Measurements from ENCODE around the gene MPP2.

The MPP2 gene

DNA sequence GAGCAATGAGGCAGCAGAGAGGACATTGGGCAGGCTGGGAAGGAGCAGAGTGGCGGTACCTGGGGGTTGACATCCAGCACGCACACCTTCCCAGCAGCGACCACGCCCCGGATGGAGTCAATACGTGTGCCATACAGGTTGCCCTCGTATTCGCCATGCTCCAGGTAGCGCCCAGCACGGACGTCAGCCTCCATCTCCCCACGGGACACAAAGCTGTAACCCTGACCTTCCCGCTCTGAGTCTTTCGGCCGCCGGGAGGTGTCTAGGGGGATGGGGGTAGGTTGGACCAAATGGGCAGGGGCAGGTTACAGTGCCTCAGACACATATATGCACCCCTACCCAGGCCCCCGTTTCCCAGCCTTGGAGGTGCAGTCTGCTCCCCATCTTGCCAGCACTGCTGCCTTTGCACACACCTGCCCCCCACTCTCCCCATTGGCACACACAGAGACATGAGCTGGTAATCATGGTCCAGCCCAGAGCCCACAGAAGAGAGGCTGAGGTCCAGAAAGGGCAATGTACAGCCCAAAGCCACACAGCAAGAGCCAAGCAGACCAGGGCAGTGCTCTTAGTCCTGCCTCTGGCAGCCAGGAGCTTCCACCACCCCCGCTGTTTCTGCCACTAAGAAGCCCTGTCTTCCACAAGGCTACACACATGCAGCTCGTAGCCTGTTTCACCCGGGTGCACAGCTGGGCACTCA lies 27.5 kb downstream of the MPP2 start:
- no peaks in the 10 kb centered on the region for H4K20me1 ChIP-seq (ENCODE audit: insufficient read depth, low read length, poor library complexity, severe bottlenecking)
- H3K4me2 ChIP-seq (ENCODE audit: low read depth, low read length, poor library complexity, severe bottlenecking) = no peak overlapping the region
- H3K36me3 ChIP-seq (ENCODE audit: insufficient read depth, low read length) = peaks cover 7% of the 10 kb centered on the region; the same call in 1 of the 2 replicates
- TF ChIP-seq EZH2phosphoT487 (IDR thresholded peaks at IDR 0.05; ENCODE audit: borderline replicate concordance) = no peak
- TF ChIP-seq, protein P1, sequence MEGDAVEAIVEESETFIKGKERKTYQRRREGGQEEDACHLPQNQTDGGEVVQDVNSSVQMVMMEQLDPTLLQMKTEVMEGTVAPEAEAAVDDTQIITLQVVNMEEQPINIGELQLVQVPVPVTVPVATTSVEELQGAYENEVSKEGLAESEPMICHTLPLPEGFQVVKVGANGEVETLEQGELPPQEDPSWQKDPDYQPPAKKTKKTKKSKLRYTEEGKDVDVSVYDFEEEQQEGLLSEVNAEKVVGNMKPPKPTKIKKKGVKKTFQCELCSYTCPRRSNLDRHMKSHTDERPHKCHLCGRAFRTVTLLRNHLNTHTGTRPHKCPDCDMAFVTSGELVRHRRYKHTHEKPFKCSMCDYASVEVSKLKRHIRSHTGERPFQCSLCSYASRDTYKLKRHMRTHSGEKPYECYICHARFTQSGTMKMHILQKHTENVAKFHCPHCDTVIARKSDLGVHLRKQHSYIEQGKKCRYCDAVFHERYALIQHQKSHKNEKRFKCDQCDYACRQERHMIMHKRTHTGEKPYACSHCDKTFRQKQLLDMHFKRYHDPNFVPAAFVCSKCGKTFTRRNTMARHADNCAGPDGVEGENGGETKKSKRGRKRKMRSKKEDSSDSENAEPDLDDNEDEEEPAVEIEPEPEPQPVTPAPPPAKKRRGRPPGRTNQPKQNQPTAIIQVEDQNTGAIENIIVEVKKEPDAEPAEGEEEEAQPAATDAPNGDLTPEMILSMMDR (conservative IDR thresholded peaks at IDR 0.05; ENCODE audit: low read length) = no peak
- no peak overlapping the region for H2AFZ ChIP-seq (ENCODE audit: low read length)
- H3K9me3 ChIP-seq (ENCODE audit: insufficient read depth, low read depth, low read length) = no peaks in the 10 kb centered on the region
- no peak overlapping the region for H3K4me3 ChIP-seq (ENCODE audit: low read length, poor library complexity, severe bottlenecking)
- no peaks in the 10 kb centered on the region for H3K79me2 ChIP-seq (ENCODE audit: insufficient read depth, low read length)
- no peaks in the 10 kb centered on the region for H3F3A ChIP-seq (ENCODE audit: low read depth)
- no peaks in the 10 kb centered on the region for H3K27me3 ChIP-seq (ENCODE audit: insufficient read depth, low read length, poor library complexity, severe bottlenecking)
- H3K9ac ChIP-seq (ENCODE audit: low read depth, low read length, poor library complexity, severe bottlenecking) = no peak overlapping the region
- no peaks in the 10 kb centered on the region for H3K4me1 ChIP-seq (ENCODE audit: insufficient read depth, low read length, poor library complexity, severe bottlenecking)
- H3K9me2 ChIP-seq (replicated peaks; ENCODE audit: low read depth, low read length) = no peaks in the 10 kb centered on the region

DNA sequence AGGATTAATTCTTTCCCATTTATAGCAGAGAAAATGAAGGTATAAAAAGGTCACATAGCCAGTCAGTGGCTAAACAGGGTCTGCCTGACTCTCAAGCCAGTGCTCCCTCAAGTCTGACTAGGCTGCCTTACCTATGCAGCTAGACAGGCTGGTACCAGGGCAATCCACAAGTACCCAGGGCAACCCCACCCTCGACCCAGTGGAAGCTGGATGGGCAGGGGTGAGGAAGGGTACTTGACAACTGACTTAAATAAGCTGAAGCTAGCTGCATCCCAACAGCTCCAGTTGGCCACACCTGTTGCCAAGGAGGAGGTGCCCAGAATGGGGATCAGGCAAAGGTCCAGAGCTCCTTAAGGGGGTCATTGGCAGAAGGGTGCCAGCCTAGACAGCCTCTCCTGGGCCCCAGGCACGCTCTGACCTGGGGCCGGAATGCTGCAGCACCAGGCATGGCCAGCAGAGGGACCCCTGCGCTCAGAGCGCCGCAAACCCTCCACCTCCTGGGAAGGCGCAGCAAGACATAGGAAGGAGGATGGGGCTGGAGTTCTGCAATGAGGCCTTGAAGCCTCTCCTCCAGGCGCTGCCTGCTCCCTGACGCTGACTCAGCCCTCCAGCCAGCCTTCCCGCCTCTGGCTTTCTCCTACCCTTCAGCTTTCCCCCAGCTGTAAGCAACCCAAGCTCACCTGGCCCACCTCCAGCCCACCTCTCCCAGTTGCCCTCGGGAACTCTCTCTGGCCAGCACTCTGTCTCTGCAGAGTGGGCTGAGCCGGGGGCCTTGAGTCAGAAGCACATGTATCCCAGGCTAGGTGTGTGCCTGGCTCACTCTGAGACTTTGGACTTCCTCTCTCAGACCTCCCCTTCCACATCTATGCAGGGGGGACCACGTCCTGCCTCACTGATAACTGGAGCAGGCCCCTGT lies 28.8 kb downstream of the MPP2 start:
- H3K4me3 ChIP-seq (ENCODE audit: low read length, poor library complexity, severe bottlenecking) = no peak overlapping the region
- H3K36me3 ChIP-seq (ENCODE audit: insufficient read depth, low read length) = peaks cover 7% of the 10 kb centered on the region; the same call in 1 of the 2 replicates
- H3K9ac ChIP-seq (ENCODE audit: low read depth, low read length, poor library complexity, severe bottlenecking) = no peak overlapping the region

DNA sequence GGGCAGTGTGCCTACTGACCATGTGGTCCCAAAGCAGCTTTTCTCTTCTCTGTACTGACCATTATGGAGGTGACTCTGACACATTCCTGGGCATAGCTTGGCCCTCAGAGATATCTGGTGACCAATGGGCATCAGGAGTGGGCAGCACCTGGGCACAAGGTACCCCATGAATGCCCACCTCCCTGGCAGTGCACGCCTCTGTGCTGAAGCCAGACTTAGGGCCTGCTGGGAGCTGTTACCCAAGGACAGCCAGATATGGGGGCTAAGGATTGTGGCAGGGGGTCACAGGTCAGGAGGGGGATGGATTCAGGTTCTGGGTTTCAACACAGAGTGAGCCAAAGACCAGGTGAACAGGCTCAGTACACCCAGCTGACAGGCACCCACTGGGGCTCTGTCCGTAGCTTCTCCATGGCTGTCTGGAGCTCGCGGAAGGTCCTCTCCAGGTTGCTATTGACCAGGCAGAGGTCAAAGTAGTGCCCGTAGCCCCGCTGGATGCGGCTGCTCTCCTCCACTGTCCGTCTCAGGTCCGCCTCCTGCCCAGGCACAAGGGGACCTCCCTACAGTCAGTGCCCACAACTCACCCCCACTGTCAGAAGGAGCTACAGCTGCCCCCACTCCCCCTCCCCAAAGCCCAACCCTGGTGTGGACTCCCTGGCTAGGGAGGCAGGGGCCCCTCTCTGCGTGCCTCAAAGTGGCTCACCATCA lies 29.7 kb downstream of the MPP2 start:
- H3K9ac ChIP-seq (ENCODE audit: low read depth, low read length, poor library complexity, severe bottlenecking) = no peak overlapping the region
- H3K9me3 ChIP-seq (ENCODE audit: insufficient read depth, low read depth, low read length) = no peaks in the 10 kb centered on the region
- no peaks in the 10 kb centered on the region for H3K27me3 ChIP-seq (ENCODE audit: insufficient read depth, low read length, poor library complexity, severe bottlenecking)
- no peaks in the 10 kb centered on the region for H3F3A ChIP-seq (ENCODE audit: low read depth)
- no peaks in the 10 kb centered on the region for H3K79me2 ChIP-seq (ENCODE audit: insufficient read depth, low read length)
- no peak overlapping the region for H2AFZ ChIP-seq (ENCODE audit: low read length)
- no peaks in the 10 kb centered on the region for H3K9me2 ChIP-seq (replicated peaks; ENCODE audit: low read depth, low read length)
- H3K4me3 ChIP-seq (ENCODE audit: low read length, poor library complexity, severe bottlenecking) = no peak overlapping the region
- H3K4me2 ChIP-seq (ENCODE audit: low read depth, low read length, poor library complexity, severe bottlenecking) = no peak overlapping the region
- no peaks in the 10 kb centered on the region for H4K20me1 ChIP-seq (ENCODE audit: insufficient read depth, low read length, poor library complexity, severe bottlenecking)
- peaks cover 7% of the 10 kb centered on the region; the same call in 1 of the 2 replicates for H3K36me3 ChIP-seq (ENCODE audit: insufficient read depth, low read length)
- no peaks in the 10 kb centered on the region for H3K4me1 ChIP-seq (ENCODE audit: insufficient read depth, low read length, poor library complexity, severe bottlenecking)
- no peak for TF ChIP-seq EZH2phosphoT487 (IDR thresholded peaks at IDR 0.05; ENCODE audit: borderline replicate concordance)
- TF ChIP-seq, protein P1 (conservative IDR thresholded peaks at IDR 0.05; ENCODE audit: low read length) = no peak

More for the DNA sequence above, 28.8 kb downstream of the MPP2 start:
- no peaks in the 10 kb centered on the region for H3K9me3 ChIP-seq (ENCODE audit: insufficient read depth, low read depth, low read length)
- H3K4me2 ChIP-seq (ENCODE audit: low read depth, low read length, poor library complexity, severe bottlenecking) = no peak overlapping the region
- no peak overlapping the region for H2AFZ ChIP-seq (ENCODE audit: low read length)
- H3K27me3 ChIP-seq (ENCODE audit: insufficient read depth, low read length, poor library complexity, severe bottlenecking) = no peaks in the 10 kb centered on the region
- H3K79me2 ChIP-seq (ENCODE audit: insufficient read depth, low read length) = no peaks in the 10 kb centered on the region
- H3K4me1 ChIP-seq (ENCODE audit: insufficient read depth, low read length, poor library complexity, severe bottlenecking) = no peaks in the 10 kb centered on the region
- no peaks in the 10 kb centered on the region for H3K9me2 ChIP-seq (replicated peaks; ENCODE audit: low read depth, low read length)
- H4K20me1 ChIP-seq (ENCODE audit: insufficient read depth, low read length, poor library complexity, severe bottlenecking) = no peaks in the 10 kb centered on the region
- no peaks in the 10 kb centered on the region for H3F3A ChIP-seq (ENCODE audit: low read depth)
- TF ChIP-seq, protein P1 (conservative IDR thresholded peaks at IDR 0.05; ENCODE audit: low read length) = peak; percentile 85
- no peak for TF ChIP-seq EZH2phosphoT487 (IDR thresholded peaks at IDR 0.05; ENCODE audit: borderline replicate concordance)

Measured in Loucy (cell line).